Motor neuron (in vitro differentiated cells): ENCODE data around the gene C17orf50. TPM values are rescaled to one million over a fixed set of nuclear protein-coding genes. Genes with fewer than 3 reads are reported as not detected.
A peak's percentile ranks its signal among the peaks of the same experiment; 100 is the strongest.

ENCODE experiments used
- ATAC-seq, 8 experiments: fragments of 200-7000 bp; cut with Tn5 transposase; replicated peaks in 6 of 8; 2 replicates each; pipeline ENCODE4 v1.8.0; 2021; ENCODE audit warnings: mild to moderate bottlenecking in 8 of 8, moderate library complexity in 8 of 8
- H3K27ac ChIP-seq, 2 donors: fragments of 250-450 bp; sonication (Bioruptor Pico); 2 replicates each; pipeline ENCODE4 v1.9.0; 2021; ENCODE audit warnings: antibody characterized with exemption in 2 of 2, mild to moderate bottlenecking in 2 of 2, moderate library complexity in 1 of 2
- H3K4me1 ChIP-seq, 2 donors: fragments of 250-450 bp; sonication (Bioruptor Pico); replicated peaks in 1 of 2; 2 replicates each; pipeline ENCODE4 v1.6.1; 2021; ENCODE audit warnings: antibody characterized with exemption in 2 of 2, mild to moderate bottlenecking in 2 of 2, moderate library complexity in 1 of 2
- H3K4me3 ChIP-seq, 5 donors: fragments of 250-450 bp; sonication (Bioruptor Pico); 2 replicates each; pipeline ENCODE4 v1.9.0; 2021; ENCODE audit warnings: antibody characterized with exemption in 5 of 5, mild to moderate bottlenecking in 5 of 5, moderate library complexity in 4 of 5
- WGBS, 10 experiments: fragments of 450-650 bp; shearing (Covaris generic); methylation state at CpG; one replicate each; pipeline ENCODE4 v1.0.0; 2022; 5-methylcytosine and 5-hydroxymethylcytosine counted together
- in situ Hi-C, 9 experiments: fragments of 400-800 bp; cut with MboI; loops; one replicate each; pipeline ENCODE4 v1.15.0; 2021; ENCODE audit warnings: low sequenced_read_pairs in 9 of 9, low pct_unique_long_range_greater_than_20kb in 2 of 9; ENCODE audit not compliant: unreplicated experiment in 9 of 9
- total RNA-seq, 8 experiments: library from RNA; unstranded; fragments of 300-600 nt; gene quantifications; 2 replicates each; pipeline versions ENCODE4 v1.2.3 to v1.2.4, GENCODE V29; 2022

Gene C17orf50
- total RNA-seq, 8 experiments from 2014 or later, result 0.33 to 0.85 (median 0.63) TPM; not detected in 2

- Histone ChIP-seq H3K27ac (no peak overlapping the region), H3K4me1 (peaks cover 21 to 40% of the 10 kb centered on the region in 2 donors), H3K4me3 (no peak overlapping the region)
- ATAC-seq, result peak in 1 of 8 experiments; percentile 1
- in situ Hi-C loops, result loop anchor here in 3 of 9 experiments (25.0 kb wide), 1 partner anchor 115 kb away; no protein-coding TSS in a partner anchor
- WGBS, 10 experiments, result 44 to 100% (median 70%) methylated on average over 1 to 5 of the region's 5 CpGs; no CpG with 5 or more reads in 3 of the 10 experiments
Measured at GRCh38 chr17:35726953-35727460, 33.7 kb upstream of the C17orf50 start.

GRCh38 chr17:35727635-35728034 lies 33.1 kb upstream of the C17orf50 start:
- peaks cover 21 to 42% of the 10 kb centered on the region in 2 donors for H3K4me1 ChIP-seq
- no peak overlapping the region for H3K27ac ChIP-seq
- in situ Hi-C loops, result loop anchor here in 3 of 9 experiments (25.0 kb wide), 1 partner anchor 115 kb away; no protein-coding TSS in a partner anchor
- H3K4me3 ChIP-seq, result no peak overlapping the region
- ATAC-seq, result no peak
- WGBS, 10 experiments, result 50 to 100% (median 92%) methylated on average over 1 to 4 of the region's 5 CpGs; no CpG with 5 or more reads in 5 of the 10 experiments

- H3K27ac ChIP-seq, result no peak overlapping the region
- H3K4me1 ChIP-seq, result peaks cover 21 to 42% of the 10 kb centered on the region in 2 donors
- H3K4me3 ChIP-seq, result no peak overlapping the region
- no peak for ATAC-seq
- in situ Hi-C loops, result loop anchor here in 3 of 9 experiments (25.0 kb wide), 1 partner anchor 116 kb away; no protein-coding TSS in a partner anchor
- 72 to 100% (median 92%) methylated on average over 1 to 3 of the region's 3 CpGs; no CpG with 5 or more reads in 6 of the 10 experiments for WGBS, 10 experiments
Measured at GRCh38 chr17:35728551-35728950, 32.1 kb upstream of the C17orf50 start.

- Histone ChIP-seq H3K4me1 (peaks cover 21 to 42% of the 10 kb centered on the region in 2 donors), H3K27ac (no peak overlapping the region), H3K4me3 (no peak overlapping the region)
- WGBS, 10 experiments, result 11 to 80% (median 40%) methylated on average over 2 to 4 of the region's 4 CpGs; no CpG with 5 or more reads in 5 of the 10 experiments
- in situ Hi-C loops, result loop anchor here in 3 of 9 experiments (25.0 kb wide), 1 partner anchor 117 kb away; no protein-coding TSS in a partner anchor
- ATAC-seq, result no peak
Measured at GRCh38 chr17:35729405-35729833, 31.3 kb upstream of the C17orf50 start.

- no peak overlapping the region for H3K4me3 ChIP-seq
- 57 to 91% (median 77%) methylated on average over 2 to 7 of the region's 10 CpGs for WGBS, 10 experiments
- in situ Hi-C loops, result loop anchor here in 3 of 9 experiments (25.0 kb wide), 1 partner anchor 118 kb away; no protein-coding TSS in a partner anchor
Measured at GRCh38 chr17:35730400-35731005, 30.2 kb upstream of the C17orf50 start.

DNA sequence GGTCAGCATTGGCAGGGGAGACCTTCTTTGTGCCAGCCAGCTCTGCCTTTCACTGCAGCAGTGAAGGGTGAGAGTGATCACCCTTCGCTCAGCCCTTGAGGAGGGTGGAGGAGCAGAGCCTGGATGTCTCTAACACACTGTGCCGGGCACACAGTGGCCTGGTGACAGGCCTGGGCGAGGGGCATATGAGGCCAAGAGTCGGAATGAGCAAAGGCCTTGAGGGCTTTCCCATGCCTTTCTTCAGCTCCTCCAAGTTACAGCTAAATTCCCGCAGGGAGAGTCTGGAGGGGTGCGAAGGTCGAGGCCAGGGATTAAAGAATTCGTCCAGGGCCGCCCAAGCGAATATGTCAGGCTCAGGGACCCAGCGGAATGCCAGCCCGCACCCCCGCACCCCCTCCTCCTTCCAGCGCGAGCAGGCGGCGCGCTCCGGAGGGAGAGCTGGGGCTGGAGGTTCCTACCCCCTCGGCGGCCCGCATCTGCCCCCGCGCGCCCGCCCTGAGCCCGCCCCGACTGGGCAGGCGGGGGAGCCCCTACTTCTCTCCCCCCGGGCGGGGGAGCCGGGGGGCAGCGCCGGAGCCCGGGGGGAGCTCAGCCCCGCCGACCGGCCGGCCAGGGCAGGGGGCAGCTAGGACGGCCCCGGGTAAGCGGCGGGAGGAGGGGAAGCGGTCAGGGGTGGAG lies 29.3 kb upstream of the C17orf50 start, which contains the start of gene RASL10B:
Gene RASL10B, plus strand, starts transcription at position 401 of the 678 bp plus-strand sequence. CDS start 3,546 bp downstream, outside the sequence.
- Histone ChIP-seq H3K4me3 (peak within 1 kb of the TSS; percentile 55 to 100 (median 76)), H3K4me1 (peaks cover 16 to 30% of the 10 kb centered on the region in 2 donors), H3K27ac (no peak within 1 kb of the TSS)
- ATAC-seq, result peak; percentile 79 to 90 (median 88)
- in situ Hi-C loops, result loop anchor here in 3 of 9 experiments (25.0 kb wide), 1 partner anchor 119 kb away; no protein-coding TSS in a partner anchor
- 41% methylated on average over 2 of the region's 44 CpGs; no CpG with 5 or more reads in 9 of the 10 experiments for WGBS, 10 experiments

More at GRCh38 chr17:35730400-35731005, 30.2 kb upstream of the C17orf50 start:
- no peak overlapping the region for H3K27ac ChIP-seq
- ATAC-seq, result no peak
- H3K4me1 ChIP-seq, result peaks cover 21 to 38% of the 10 kb centered on the region in 2 donors

DNA sequence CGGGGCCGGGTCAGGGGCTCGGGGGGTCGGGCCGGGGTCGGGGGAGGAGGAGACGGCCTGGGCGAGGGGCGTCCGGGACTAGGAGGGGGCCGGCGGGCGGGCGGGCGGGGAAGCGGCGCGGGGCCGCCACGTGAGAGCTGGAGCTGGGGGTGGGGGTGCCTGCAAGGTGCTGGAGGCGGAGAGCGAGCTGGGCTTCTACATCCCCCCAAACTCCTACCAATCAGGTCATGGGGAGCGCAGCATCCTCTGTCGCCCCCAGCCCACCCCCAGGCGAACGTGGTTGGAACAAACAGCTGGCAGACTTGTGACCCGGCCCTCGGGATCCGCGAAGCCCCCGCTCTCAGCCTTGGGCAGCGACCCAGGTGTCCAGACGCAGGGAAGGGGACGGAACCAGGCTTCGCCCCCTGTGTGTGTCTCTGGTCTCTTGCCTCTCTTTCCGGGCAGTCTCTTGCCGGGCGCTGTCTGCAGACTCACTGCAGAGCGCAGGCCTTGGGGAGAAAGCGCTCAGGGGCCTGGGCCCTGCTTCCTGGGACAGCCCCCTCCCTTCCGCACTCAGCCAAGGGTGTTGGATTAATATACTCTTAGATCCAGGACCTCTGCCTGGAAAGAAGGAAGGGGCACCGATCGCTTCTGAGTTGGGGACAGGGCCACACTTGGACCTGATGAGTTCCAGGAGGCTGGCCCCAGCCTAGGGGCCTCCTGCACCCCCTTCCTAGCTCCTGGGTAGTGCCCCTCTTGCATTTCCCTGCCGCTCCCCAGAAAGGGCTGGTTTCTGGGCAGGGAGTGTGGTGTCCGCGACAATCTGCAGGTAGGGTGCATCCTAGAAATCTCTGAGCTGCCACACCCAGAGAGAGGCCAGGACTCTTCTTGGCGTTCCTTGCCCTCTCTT lies 28.5 kb upstream of the C17orf50 start:
- WGBS, 10 experiments, result 0 to 30% (median 0%) methylated on average over 1 to 5 of the region's 47 CpGs; no CpG with 5 or more reads in 6 of the 10 experiments
- Histone ChIP-seq H3K27ac (no peak overlapping the region), H3K4me3 (peak overlapping the region; percentile 55 to 100 (median 76)), H3K4me1 (peaks cover 8 to 22% of the 10 kb centered on the region in 2 donors)
- in situ Hi-C loops, result loop anchor here in 3 of 9 experiments (25.0 kb wide), 1 partner anchor 120 kb away; no protein-coding TSS in a partner anchor
- peak; percentile 18 to 71 (median 60) for ATAC-seq

- in situ Hi-C loops, result loop anchor here in 3 of 9 experiments (25.0 kb wide), 1 partner anchor 120 kb away; no protein-coding TSS in a partner anchor
- 20 to 100% (median 67%) methylated on average over 1 of the region's 1 CpG; no CpG with 5 or more reads in 7 of the 10 experiments for WGBS, 10 experiments
- Histone ChIP-seq H3K4me3 (peak overlapping the region in 3 of 5 donors; percentile 74 to 100 (median 96)), H3K4me1 (peaks cover 8 to 19% of the 10 kb centered on the region in 2 donors), H3K27ac (no peak overlapping the region)
- no peak for ATAC-seq
Measured at GRCh38 chr17:35732806-35733136, 27.9 kb upstream of the C17orf50 start.

GRCh38 chr17:35733366-35733765 lies 27.3 kb upstream of the C17orf50 start:
- ATAC-seq, result no peak
- Histone ChIP-seq H3K4me3 (no peak overlapping the region), H3K27ac (no peak overlapping the region), H3K4me1 (peaks cover 8 to 19% of the 10 kb centered on the region in 2 donors)
- WGBS, 10 experiments, result 50 to 100% (median 73%) methylated on average over 1 to 4 of the region's 6 CpGs; no CpG with 5 or more reads in 6 of the 10 experiments
- in situ Hi-C loops, result loop anchor here in 3 of 9 experiments (25.0 kb wide), 1 partner anchor 121 kb away; no protein-coding TSS in a partner anchor

DNA sequence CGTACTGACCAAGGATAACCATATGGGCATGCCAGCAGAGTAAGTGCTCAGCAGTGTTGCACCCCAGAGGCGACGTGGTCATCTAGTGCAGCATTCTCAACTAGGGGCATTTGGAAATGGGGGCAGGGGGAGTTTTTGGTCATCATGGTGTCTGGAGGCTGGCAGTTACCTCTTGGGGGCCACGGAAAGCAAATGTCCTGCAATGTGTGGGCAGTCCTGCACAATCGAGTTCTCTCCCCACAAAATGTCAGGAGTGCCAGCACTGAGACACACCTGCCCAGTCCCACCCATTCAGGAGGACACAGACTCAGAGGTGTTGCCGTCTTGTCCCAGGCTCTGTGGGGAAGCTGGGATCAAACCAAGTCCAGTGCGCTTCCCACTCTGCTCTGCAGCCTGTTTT lies 26.3 kb upstream of the C17orf50 start:
- ATAC-seq, result no peak
- peaks cover 4 to 13% of the 10 kb centered on the region in 2 donors for H3K4me1 ChIP-seq
- no peak overlapping the region for H3K4me3 ChIP-seq
- in situ Hi-C loops, result loop anchor here in 3 of 9 experiments (25.0 kb wide), 1 partner anchor 122 kb away; no protein-coding TSS in a partner anchor
- WGBS, 10 experiments, result 7 to 95% (median 83%) methylated on average over 1 to 4 of the region's 7 CpGs; no CpG with 5 or more reads in 3 of the 10 experiments
- H3K27ac ChIP-seq, result no peak overlapping the region

DNA sequence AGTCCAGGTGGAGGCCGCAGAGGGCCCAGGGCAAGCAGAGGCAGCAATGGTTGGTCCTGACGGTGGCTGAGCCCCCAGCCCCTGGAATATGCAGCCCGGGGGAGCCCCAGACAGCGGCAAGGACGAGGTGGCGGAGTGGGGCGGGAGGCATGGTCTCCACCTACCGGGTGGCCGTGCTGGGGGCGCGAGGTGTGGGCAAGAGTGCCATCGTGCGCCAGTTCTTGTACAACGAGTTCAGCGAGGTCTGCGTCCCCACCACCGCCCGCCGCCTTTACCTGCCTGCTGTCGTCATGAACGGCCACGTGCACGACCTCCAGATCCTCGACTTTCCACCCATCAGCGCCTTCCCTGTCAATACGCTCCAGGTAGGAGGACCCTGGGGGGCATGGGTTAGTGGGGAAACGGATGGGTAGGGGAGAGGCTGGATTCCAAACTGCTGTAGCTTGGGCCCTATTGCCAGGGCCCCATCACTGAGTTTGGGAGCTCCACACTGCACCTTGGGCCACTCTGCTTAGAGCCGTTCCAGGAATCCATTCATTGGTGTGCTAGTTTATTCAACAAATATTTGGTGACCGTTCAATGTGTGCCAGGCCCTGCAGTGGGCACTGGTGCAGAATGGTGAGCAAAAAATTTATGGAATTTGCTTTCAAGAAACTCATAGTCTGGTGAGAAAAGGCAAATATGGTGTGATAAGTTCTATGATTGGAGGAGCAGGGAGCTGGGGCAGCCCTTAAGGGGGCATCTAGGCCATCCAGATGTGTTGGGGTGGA lies 25.5 kb upstream of the C17orf50 start:
- in situ Hi-C loops, result loop anchor here in 3 of 9 experiments (25.0 kb wide), 1 partner anchor 123 kb away; no protein-coding TSS in a partner anchor
- no peak overlapping the region for H3K4me3 ChIP-seq
- H3K4me1 ChIP-seq, result peaks cover 3 to 8% of the 10 kb centered on the region in 2 donors
- WGBS, 10 experiments, result 0 to 100% (median 92%) methylated on average over 1 to 9 of the region's 29 CpGs; no CpG with 5 or more reads in 5 of the 10 experiments
- no peak overlapping the region for H3K27ac ChIP-seq
- ATAC-seq, result no peak
